C4-2B (cell line): ENCODE results near the gene EXOSC5.
"Not testable (repeated sequence)": the region's sequence is repeated elsewhere in the genome, so short reads cannot be mapped to it uniquely, and the experiment has no call there.

ENCODE experiments used
- ZFX ChIP-seq: fragments of 450-650 bp; IDR thresholded peaks from 2 replicates; pipeline ENCODE4 v1.6.1; 2017
- TF ChIP-seq, protein P1 (sequence below): fragments of 450-650 bp; conservative IDR thresholded peaks from 2 replicates; pipeline ENCODE4 v1.5.1; 2017; ENCODE audit warnings: mild to moderate bottlenecking

DNA sequence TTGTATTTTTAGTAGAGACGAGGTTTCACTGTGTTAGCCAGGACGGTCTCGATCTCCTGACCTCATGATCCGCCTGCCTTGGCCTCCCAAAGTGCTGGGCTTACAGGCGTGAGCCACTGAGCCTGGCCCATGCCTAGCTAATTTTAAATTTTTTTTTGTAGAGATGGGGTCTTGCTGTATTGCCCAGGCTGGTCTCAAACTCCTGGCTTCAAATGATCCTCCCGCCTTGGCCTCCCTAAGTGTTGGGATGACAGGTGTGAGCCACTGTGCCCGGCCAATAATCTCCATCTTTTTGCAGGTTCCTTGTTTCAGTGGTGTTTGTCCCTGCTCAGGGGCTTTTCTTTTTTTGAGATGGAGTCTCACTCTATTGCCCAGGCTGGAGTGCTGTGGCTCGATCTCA lies 15.6 kb downstream of the EXOSC5 start:
- TF ChIP-seq, protein P1, sequence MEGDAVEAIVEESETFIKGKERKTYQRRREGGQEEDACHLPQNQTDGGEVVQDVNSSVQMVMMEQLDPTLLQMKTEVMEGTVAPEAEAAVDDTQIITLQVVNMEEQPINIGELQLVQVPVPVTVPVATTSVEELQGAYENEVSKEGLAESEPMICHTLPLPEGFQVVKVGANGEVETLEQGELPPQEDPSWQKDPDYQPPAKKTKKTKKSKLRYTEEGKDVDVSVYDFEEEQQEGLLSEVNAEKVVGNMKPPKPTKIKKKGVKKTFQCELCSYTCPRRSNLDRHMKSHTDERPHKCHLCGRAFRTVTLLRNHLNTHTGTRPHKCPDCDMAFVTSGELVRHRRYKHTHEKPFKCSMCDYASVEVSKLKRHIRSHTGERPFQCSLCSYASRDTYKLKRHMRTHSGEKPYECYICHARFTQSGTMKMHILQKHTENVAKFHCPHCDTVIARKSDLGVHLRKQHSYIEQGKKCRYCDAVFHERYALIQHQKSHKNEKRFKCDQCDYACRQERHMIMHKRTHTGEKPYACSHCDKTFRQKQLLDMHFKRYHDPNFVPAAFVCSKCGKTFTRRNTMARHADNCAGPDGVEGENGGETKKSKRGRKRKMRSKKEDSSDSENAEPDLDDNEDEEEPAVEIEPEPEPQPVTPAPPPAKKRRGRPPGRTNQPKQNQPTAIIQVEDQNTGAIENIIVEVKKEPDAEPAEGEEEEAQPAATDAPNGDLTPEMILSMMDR: not testable (repeated sequence)
- TF ChIP-seq ZFX: not testable (repeated sequence)
